Measurements from ENCODE around the gene AKAP13.

Gene AKAP13

DNA sequence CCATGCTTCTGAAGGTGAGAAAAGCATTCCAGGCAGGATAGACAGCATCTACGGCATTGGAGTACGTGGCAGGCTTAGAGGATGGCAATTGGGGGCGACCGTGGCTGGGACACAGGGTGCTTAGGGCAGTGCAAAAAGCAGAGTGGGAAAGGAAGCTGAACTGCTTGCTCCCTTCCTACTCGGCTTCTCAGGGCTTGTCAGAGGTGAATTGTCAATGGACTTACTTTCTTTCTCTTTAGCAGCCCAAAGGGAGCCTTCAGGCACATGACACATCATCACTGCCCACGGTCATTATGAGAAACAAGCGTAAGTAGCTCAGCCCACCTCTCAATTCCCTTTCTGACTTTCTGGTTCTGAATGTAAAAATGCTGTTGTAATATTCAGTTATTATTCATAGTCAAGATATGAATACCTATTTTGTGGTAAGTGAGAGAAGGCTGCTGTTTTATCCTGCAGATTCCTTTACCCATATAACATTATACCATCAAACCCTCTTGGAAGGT lies 330.0 kb downstream of the AKAP13 start:
- H3K4me3 ChIP-seq (ENCODE audit: low read length in 2 of 2) = no peak overlapping the region
- H3K23ac ChIP-seq (ENCODE audit: low read depth, low read length, poor library complexity) = no peak overlapping the region
- no peak overlapping the region for H2AK5ac ChIP-seq (ENCODE audit: low read depth, low read length)
- H3K27me3 ChIP-seq (ENCODE audit: control insufficient read depth in 3 of 3, insufficient read depth in 3 of 3, low read depth in 1 of 3, low read length in 3 of 3) = no peaks in the 10 kb centered on the region
- no peak overlapping the region for H3K9ac ChIP-seq (ENCODE audit: low read depth, low read length, poor library complexity)
- no peak overlapping the region for H2BK12ac ChIP-seq (ENCODE audit: low read length)
- no peak overlapping the region for H2BK5ac ChIP-seq (ENCODE audit: low read length)
- H2BK15ac ChIP-seq (ENCODE audit: low read length) = no peak overlapping the region
- no peak overlapping the region for H4K91ac ChIP-seq (ENCODE audit: low read depth, low read length, poor library complexity)
- peaks cover 7 to 61% of the 10 kb centered on the region in 2 donors for H3K36me3 ChIP-seq (replicated peaks in 1 of 2; ENCODE audit: control insufficient read depth in 2 of 2, insufficient read depth in 2 of 2, low read length in 2 of 2)
- no peak overlapping the region for H2AFZ ChIP-seq (ENCODE audit: low read length)
- no peak overlapping the region for H2BK120ac ChIP-seq (ENCODE audit: low read depth, low read length)
- no peaks in the 10 kb centered on the region for H3K79me1 ChIP-seq (ENCODE audit: low read depth, low read length)
- no peak overlapping the region for H3K18ac ChIP-seq (ENCODE audit: low read length)
- H3K9me3 ChIP-seq (replicated peaks in 1 of 2; ENCODE audit: control insufficient read depth in 2 of 2, insufficient read depth in 1 of 2, low read depth in 1 of 2, low read length in 2 of 2) = peaks cover 0 to 4% of the 10 kb centered on the region in 2 donors
- H3K4me2 ChIP-seq (ENCODE audit: insufficient read depth, low read length, poor library complexity, severe bottlenecking) = no peak overlapping the region
- WGBS, 2 donors (ENCODE audit: extremely low coverage in 2 of 2, insufficient read length in 2 of 2, insufficient replicate concordance in 1 of 2) = no CpG with 5 or more reads among the region's 7 CpGs
- no peak overlapping the region for H3K4ac ChIP-seq (ENCODE audit: low read length)
- no peak overlapping the region for H3K14ac ChIP-seq (ENCODE audit: low read length)
- no peak overlapping the region for H4K8ac ChIP-seq (ENCODE audit: low read depth, low read length)
- no peak for DNase-seq (ENCODE audit: low spot score)
- peaks cover 0 to 17% of the 10 kb centered on the region in 2 donors for H3K4me1 ChIP-seq (ENCODE audit: control insufficient read depth in 2 of 2, insufficient read depth in 1 of 2, low read depth in 1 of 2, low read length in 2 of 2)
- H3K27ac ChIP-seq (replicated peaks; ENCODE audit: low read length) = no peak overlapping the region

DNA sequence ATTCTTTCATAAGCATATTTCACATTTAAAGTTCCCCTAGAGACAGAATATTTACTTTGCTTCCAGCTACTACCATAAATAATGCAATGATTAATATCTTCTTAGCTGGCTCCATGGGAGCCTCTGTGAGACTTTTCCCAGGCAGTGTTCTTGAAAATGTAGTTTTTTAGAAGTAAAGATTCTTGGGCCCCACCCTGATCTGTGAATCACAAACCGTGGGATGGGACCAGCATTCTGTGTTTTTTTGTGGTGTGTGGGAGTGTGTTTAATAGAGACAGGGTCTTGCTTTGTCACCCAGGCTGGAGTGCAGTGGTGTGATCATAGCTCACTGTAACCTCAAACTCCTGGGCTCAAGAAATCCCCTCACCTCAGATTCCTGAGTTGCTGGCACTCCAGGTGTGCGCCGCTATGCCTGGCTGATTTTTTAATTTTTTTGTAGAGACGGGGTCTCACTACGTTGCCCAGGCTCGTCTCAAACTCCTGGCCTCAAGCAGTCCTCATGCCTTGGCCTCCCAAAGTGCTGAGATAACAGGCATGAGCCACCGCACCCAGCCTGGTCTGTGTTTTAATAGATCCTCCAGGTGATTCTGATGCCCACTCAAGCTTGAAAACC lies 331.3 kb downstream of the AKAP13 start:
- peaks cover 7 to 71% of the 10 kb centered on the region in 2 donors for H3K36me3 ChIP-seq (replicated peaks in 1 of 2; ENCODE audit: control insufficient read depth in 2 of 2, insufficient read depth in 2 of 2, low read length in 2 of 2)
- peaks cover 2 to 16% of the 10 kb centered on the region in 2 donors for H3K4me1 ChIP-seq (ENCODE audit: control insufficient read depth in 2 of 2, insufficient read depth in 1 of 2, low read depth in 1 of 2, low read length in 2 of 2)
- no peak overlapping the region for H4K8ac ChIP-seq (ENCODE audit: low read depth, low read length)
- no peak overlapping the region for H2AK5ac ChIP-seq (ENCODE audit: low read depth, low read length)
- no peak overlapping the region for H3K27ac ChIP-seq (replicated peaks; ENCODE audit: low read length)
- H3K14ac ChIP-seq (ENCODE audit: low read length) = no peak overlapping the region
- no peak overlapping the region for H2BK15ac ChIP-seq (ENCODE audit: low read length)
- H3K4me3 ChIP-seq (ENCODE audit: low read length in 2 of 2) = no peak overlapping the region
- H3K18ac ChIP-seq (ENCODE audit: low read length) = no peak overlapping the region
- H2BK5ac ChIP-seq (ENCODE audit: low read length) = no peak overlapping the region
- no peak overlapping the region for H3K9ac ChIP-seq (ENCODE audit: low read depth, low read length, poor library complexity)
- H2BK12ac ChIP-seq (ENCODE audit: low read length) = no peak overlapping the region
- no peaks in the 10 kb centered on the region for H3K79me1 ChIP-seq (ENCODE audit: low read depth, low read length)
- no peak overlapping the region for H3K4me2 ChIP-seq (ENCODE audit: insufficient read depth, low read length, poor library complexity, severe bottlenecking)
- H3K27me3 ChIP-seq (ENCODE audit: control insufficient read depth in 3 of 3, insufficient read depth in 3 of 3, low read depth in 1 of 3, low read length in 3 of 3) = no peaks in the 10 kb centered on the region
- no peak overlapping the region for H4K91ac ChIP-seq (ENCODE audit: low read depth, low read length, poor library complexity)
- H2AFZ ChIP-seq (ENCODE audit: low read length) = no peak overlapping the region
- no CpG with 5 or more reads among the region's 7 CpGs for WGBS, 2 donors (ENCODE audit: extremely low coverage in 2 of 2, insufficient read length in 2 of 2, insufficient replicate concordance in 1 of 2)
- peaks cover 0 to 4% of the 10 kb centered on the region in 2 donors for H3K9me3 ChIP-seq (replicated peaks in 1 of 2; ENCODE audit: control insufficient read depth in 2 of 2, insufficient read depth in 1 of 2, low read depth in 1 of 2, low read length in 2 of 2)
- DNase-seq (ENCODE audit: low spot score) = no peak
- no peak overlapping the region for H3K23ac ChIP-seq (ENCODE audit: low read depth, low read length, poor library complexity)
- H3K4ac ChIP-seq (ENCODE audit: low read length) = no peak overlapping the region
- H2BK120ac ChIP-seq (ENCODE audit: low read depth, low read length) = no peak overlapping the region

DNA sequence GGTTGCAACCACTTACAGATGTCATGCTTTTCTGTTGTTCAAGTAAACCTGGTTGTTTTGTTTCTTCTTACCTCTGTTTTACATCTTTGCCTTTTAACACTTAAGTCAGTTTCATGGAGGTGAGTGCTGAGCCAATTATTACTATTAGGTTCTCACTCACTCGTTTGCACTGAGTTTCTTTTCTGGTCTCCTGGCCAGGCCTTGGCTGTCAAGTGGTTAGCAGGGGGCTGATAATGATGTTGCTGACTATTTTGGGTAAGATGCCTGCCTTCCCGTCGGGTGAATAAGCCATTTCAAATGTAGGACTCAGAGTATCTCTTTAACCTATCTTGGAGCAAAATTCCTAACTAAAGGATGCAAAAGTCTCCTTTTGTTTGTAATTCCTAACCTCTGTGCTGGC lies 335.9 kb downstream of the AKAP13 start:
- H3K18ac ChIP-seq (ENCODE audit: low read length) = no peak overlapping the region
- H3K27ac ChIP-seq (replicated peaks; ENCODE audit: low read length) = no peak overlapping the region
- H2BK12ac ChIP-seq (ENCODE audit: low read length) = no peak overlapping the region
- no peak overlapping the region for H3K14ac ChIP-seq (ENCODE audit: low read length)
- H3K4ac ChIP-seq (ENCODE audit: low read length) = no peak overlapping the region
- peaks cover 0 to 4% of the 10 kb centered on the region in 2 donors for H3K9me3 ChIP-seq (replicated peaks in 1 of 2; ENCODE audit: control insufficient read depth in 2 of 2, insufficient read depth in 1 of 2, low read depth in 1 of 2, low read length in 2 of 2)
- no CpG with 5 or more reads among the region's 3 CpGs for WGBS, 2 donors (ENCODE audit: extremely low coverage in 2 of 2, insufficient read length in 2 of 2, insufficient replicate concordance in 1 of 2)
- no peak overlapping the region for H3K4me2 ChIP-seq (ENCODE audit: insufficient read depth, low read length, poor library complexity, severe bottlenecking)
- DNase-seq (ENCODE audit: low spot score) = no peak
- H2BK120ac ChIP-seq (ENCODE audit: low read depth, low read length) = no peak overlapping the region
- peaks cover 4 to 91% of the 10 kb centered on the region in 2 donors for H3K36me3 ChIP-seq (replicated peaks in 1 of 2; ENCODE audit: control insufficient read depth in 2 of 2, insufficient read depth in 2 of 2, low read length in 2 of 2)
- no peaks in the 10 kb centered on the region for H3K27me3 ChIP-seq (ENCODE audit: control insufficient read depth in 3 of 3, insufficient read depth in 3 of 3, low read depth in 1 of 3, low read length in 3 of 3)
- H3K23ac ChIP-seq (ENCODE audit: low read depth, low read length, poor library complexity) = no peak overlapping the region
- no peak overlapping the region for H2AFZ ChIP-seq (ENCODE audit: low read length)
- no peak overlapping the region for H2BK5ac ChIP-seq (ENCODE audit: low read length)
- no peaks in the 10 kb centered on the region for H3K79me1 ChIP-seq (ENCODE audit: low read depth, low read length)
- H4K91ac ChIP-seq (ENCODE audit: low read depth, low read length, poor library complexity) = no peak overlapping the region
- no peak overlapping the region for H2AK5ac ChIP-seq (ENCODE audit: low read depth, low read length)
- no peak overlapping the region for H2BK15ac ChIP-seq (ENCODE audit: low read length)
- no peak overlapping the region for H3K9ac ChIP-seq (ENCODE audit: low read depth, low read length, poor library complexity)
- peaks cover 0 to 2% of the 10 kb centered on the region in 2 donors for H3K4me1 ChIP-seq (ENCODE audit: control insufficient read depth in 2 of 2, insufficient read depth in 1 of 2, low read depth in 1 of 2, low read length in 2 of 2)
- H3K4me3 ChIP-seq (ENCODE audit: low read length in 2 of 2) = no peak overlapping the region
- no peak overlapping the region for H4K8ac ChIP-seq (ENCODE audit: low read depth, low read length)

DNA sequence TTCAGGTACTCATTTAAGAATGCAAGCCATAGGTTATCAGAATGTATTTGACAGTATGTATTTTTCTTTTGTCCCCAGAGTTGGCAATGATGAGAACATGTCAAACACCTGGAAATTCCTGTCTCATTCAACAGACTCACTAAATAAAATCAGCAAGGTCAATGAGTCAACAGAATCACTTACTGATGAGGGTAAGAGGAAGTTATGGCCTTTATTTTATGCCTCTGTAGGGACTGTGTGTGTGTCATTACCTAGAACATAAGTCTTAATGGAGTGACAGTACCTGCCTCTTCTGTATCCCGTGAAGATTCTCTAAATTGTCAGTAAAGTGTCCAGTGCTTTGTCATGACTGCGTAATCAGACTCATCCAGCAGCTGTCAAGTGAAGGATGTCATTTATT lies 336.8 kb downstream of the AKAP13 start:
- no CpG with 5 or more reads among the region's 2 CpGs for WGBS, 2 donors (ENCODE audit: extremely low coverage in 2 of 2, insufficient read length in 2 of 2, insufficient replicate concordance in 1 of 2)
- peaks cover 7 to 91% of the 10 kb centered on the region in 2 donors for H3K36me3 ChIP-seq (replicated peaks in 1 of 2; ENCODE audit: control insufficient read depth in 2 of 2, insufficient read depth in 2 of 2, low read length in 2 of 2)

More for the DNA sequence above, 336.8 kb downstream of the AKAP13 start:
- Histone ChIP-seq H2AK5ac (ENCODE audit: low read depth, low read length) (no peak overlapping the region), H3K23ac (ENCODE audit: low read depth, low read length, poor library complexity) (no peak overlapping the region), H3K9ac (ENCODE audit: low read depth, low read length, poor library complexity) (no peak overlapping the region), H3K4me1 (ENCODE audit: control insufficient read depth in 2 of 2, insufficient read depth in 1 of 2, low read depth in 1 of 2, low read length in 2 of 2) (peaks cover 0 to 2% of the 10 kb centered on the region in 2 donors), H2BK120ac (ENCODE audit: low read depth, low read length) (no peak overlapping the region), H4K91ac (ENCODE audit: low read depth, low read length, poor library complexity) (no peak overlapping the region), H3K4me2 (ENCODE audit: insufficient read depth, low read length, poor library complexity, severe bottlenecking) (no peak overlapping the region), H3K9me3 (replicated peaks in 1 of 2; ENCODE audit: control insufficient read depth in 2 of 2, insufficient read depth in 1 of 2, low read depth in 1 of 2, low read length in 2 of 2) (peaks cover 0 to 4% of the 10 kb centered on the region in 2 donors), H2BK15ac (ENCODE audit: low read length) (no peak overlapping the region), H3K4ac (ENCODE audit: low read length) (no peak overlapping the region), H3K27ac (replicated peaks; ENCODE audit: low read length) (no peak overlapping the region), H3K14ac (ENCODE audit: low read length) (no peak overlapping the region), H3K18ac (ENCODE audit: low read length) (no peak overlapping the region), H3K79me1 (ENCODE audit: low read depth, low read length) (no peaks in the 10 kb centered on the region), H2BK12ac (ENCODE audit: low read length) (no peak overlapping the region), H3K4me3 (ENCODE audit: low read length in 2 of 2) (no peak overlapping the region), H3K27me3 (ENCODE audit: control insufficient read depth in 3 of 3, insufficient read depth in 3 of 3, low read depth in 1 of 3, low read length in 3 of 3) (no peaks in the 10 kb centered on the region), H2BK5ac (ENCODE audit: low read length) (no peak overlapping the region), H2AFZ (ENCODE audit: low read length) (no peak overlapping the region), H4K8ac (ENCODE audit: low read depth, low read length) (no peak overlapping the region)
- DNase-seq (ENCODE audit: low spot score) = no peak

All from neuronal stem cell (in vitro differentiated cells).